ENCODE results near the gene NR3C1. TPM values are rescaled to one million over a fixed set of nuclear protein-coding genes. Genes with fewer than 3 reads are reported as not detected.

NR3C1 gene
- total RNA-seq, 1 experiment from 2014 or later, result 31.4 TPM

DNA sequence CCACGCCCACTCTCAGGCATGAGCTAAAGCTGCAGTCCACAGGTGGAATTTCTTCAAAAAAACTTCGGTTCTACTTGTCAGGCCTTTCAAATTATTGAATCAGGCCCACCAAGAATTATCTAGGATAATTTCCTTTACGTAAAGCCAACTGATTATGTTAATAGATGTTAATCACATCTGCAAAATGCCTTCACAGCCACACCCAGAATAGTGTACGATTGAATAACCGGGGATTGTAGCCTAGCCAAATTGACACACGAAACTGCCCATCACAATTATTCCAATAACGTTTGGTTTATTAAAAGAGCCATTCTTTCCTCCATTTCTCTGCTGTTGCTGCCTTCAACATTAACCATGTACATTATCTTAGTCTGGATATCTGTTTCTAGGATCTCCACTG is 148.7 kb downstream of the NR3C1 start:
- peaks cover 0 to 7% of the 10 kb centered on the region in 2 experiments; a peak in 1 of 4 replicates for H3K4me1 Mint-ChIP-seq
- H3K36me3 Mint-ChIP-seq (ENCODE audit: insufficient read depth in 1 of 3, low read depth in 3 of 3), result no peaks in the 10 kb centered on the region; a peak in 1 of 7 replicates
- Histone ChIP-seq H2BK12ac (ENCODE audit: insufficient read length, low read depth, low read length) (no peak overlapping the region), H2AFZ (ENCODE audit: low read length) (no peak overlapping the region), H3K56ac (ENCODE audit: insufficient read length, low read depth, low read length) (no peak overlapping the region), H3K14ac (ENCODE audit: insufficient read depth, low read length) (no peak overlapping the region), H4K5ac (ENCODE audit: insufficient read length, low read depth, low read length) (no peak overlapping the region), H2BK15ac (ENCODE audit: low read depth, low read length) (no peak overlapping the region), H3T11ph (ENCODE audit: low read length) (no peak overlapping the region), H4K20me1 (ENCODE audit: control insufficient read depth, insufficient read depth, insufficient read length) (no peaks in the 10 kb centered on the region), H3K23ac (ENCODE audit: insufficient read length, low read depth, low read length) (no peak overlapping the region), H3K27me3 (ENCODE audit: insufficient read depth, low read length) (no peaks in the 10 kb centered on the region), H3K18ac (ENCODE audit: insufficient read length, low read depth, low read length) (no peak overlapping the region), H3K4ac (ENCODE audit: low read depth, low read length) (no peak overlapping the region), H3K79me2 (ENCODE audit: insufficient read depth, low read length) (no peaks in the 10 kb centered on the region), H4K91ac (ENCODE audit: insufficient read length, low read depth, low read length) (no peak overlapping the region), H3K79me1 (ENCODE audit: insufficient read depth, low read depth, low read length, poor library complexity, severe bottlenecking) (no peaks in the 10 kb centered on the region), H3K27ac (ENCODE audit: insufficient read length, low read depth, low read length) (no peak overlapping the region), H2BK20ac (ENCODE audit: low read depth, low read length, poor library complexity, severe bottlenecking) (no peak overlapping the region), H4K8ac (replicated peaks; ENCODE audit: insufficient read length, low read depth, low read length) (no peak overlapping the region), H2AK5ac (ENCODE audit: insufficient read length, low read length) (no peak overlapping the region), H2BK5ac (ENCODE audit: insufficient read length, low read length) (no peak overlapping the region), H3K4me2 (ENCODE audit: insufficient read depth, insufficient read length, low read length) (no peak overlapping the region), H3K9ac (ENCODE audit: extremely low read depth, insufficient read length, low read length) (no peak overlapping the region), H2BK120ac (ENCODE audit: low read depth, low read length, poor library complexity, severe bottlenecking) (no peak overlapping the region), H3K4me1 (ENCODE audit: insufficient read depth, low read length) (no peaks in the 10 kb centered on the region; the same call in 1 of the 2 replicates), H3K23me2 (ENCODE audit: insufficient read length, low read depth, low read length, poor library complexity, severe bottlenecking) (no peaks in the 10 kb centered on the region), H3K9me3 (ENCODE audit: control insufficient read depth, low read depth, low read length) (no peaks in the 10 kb centered on the region)
- no peak for DNase-seq
- no peak overlapping the region for H3K4me3 Mint-ChIP-seq
- H3K27me3 Mint-ChIP-seq (ENCODE audit: low read depth), result no peaks in the 10 kb centered on the region; the same call in 1 of the 2 replicates
- H3K27ac Mint-ChIP-seq, result no peak overlapping the region
- H3K9me3 Mint-ChIP-seq, result no peaks in the 10 kb centered on the region
- WGBS (ENCODE audit: extremely low coverage, insufficient read length, low lambda C conversion rate), result no CpG with 5 or more reads among the region's 7 CpGs
- TF ChIP-seq, protein P1, sequence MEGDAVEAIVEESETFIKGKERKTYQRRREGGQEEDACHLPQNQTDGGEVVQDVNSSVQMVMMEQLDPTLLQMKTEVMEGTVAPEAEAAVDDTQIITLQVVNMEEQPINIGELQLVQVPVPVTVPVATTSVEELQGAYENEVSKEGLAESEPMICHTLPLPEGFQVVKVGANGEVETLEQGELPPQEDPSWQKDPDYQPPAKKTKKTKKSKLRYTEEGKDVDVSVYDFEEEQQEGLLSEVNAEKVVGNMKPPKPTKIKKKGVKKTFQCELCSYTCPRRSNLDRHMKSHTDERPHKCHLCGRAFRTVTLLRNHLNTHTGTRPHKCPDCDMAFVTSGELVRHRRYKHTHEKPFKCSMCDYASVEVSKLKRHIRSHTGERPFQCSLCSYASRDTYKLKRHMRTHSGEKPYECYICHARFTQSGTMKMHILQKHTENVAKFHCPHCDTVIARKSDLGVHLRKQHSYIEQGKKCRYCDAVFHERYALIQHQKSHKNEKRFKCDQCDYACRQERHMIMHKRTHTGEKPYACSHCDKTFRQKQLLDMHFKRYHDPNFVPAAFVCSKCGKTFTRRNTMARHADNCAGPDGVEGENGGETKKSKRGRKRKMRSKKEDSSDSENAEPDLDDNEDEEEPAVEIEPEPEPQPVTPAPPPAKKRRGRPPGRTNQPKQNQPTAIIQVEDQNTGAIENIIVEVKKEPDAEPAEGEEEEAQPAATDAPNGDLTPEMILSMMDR (conservative IDR thresholded peaks at IDR 0.05), result no peak

Measured in H9 (cell line).